Measurements from ENCODE around the gene IL1RAPL1. TPM values are rescaled to one million over a fixed set of nuclear protein-coding genes. Genes with fewer than 3 reads are reported as not detected.
A peak's percentile ranks its signal among the peaks of the same experiment; 100 is the strongest.

The IL1RAPL1 gene
- total RNA-seq, 2 donors from 2014 or later, result 1.2 to 3.0 TPM

- no peak overlapping the region for H3K4me3 ChIP-seq
These were observed 72.0 kb downstream of the IL1RAPL1 start for GRCh38 chrX:28659269-28659668.

GRCh38 chrX:28665778-28666177, 78.5 kb downstream of the IL1RAPL1 start:
- no peak for DNase-seq (ENCODE audit: low spot score)
- H3K4me3 ChIP-seq, result no peak overlapping the region
- H3K27me3 ChIP-seq, result no peaks in the 10 kb centered on the region
- H3K27ac ChIP-seq, result no peak overlapping the region
- no peaks in the 10 kb centered on the region for H3K4me1 ChIP-seq
- H3K36me3 ChIP-seq, result no peaks in the 10 kb centered on the region
- no peaks in the 10 kb centered on the region for H3K9me3 ChIP-seq
- TF ChIP-seq CTCF (IDR thresholded peaks at IDR 0.05), result no peak

More at GRCh38 chrX:28659269-28659668, 72.0 kb downstream of the IL1RAPL1 start:
- Histone ChIP-seq H3K36me3 (no peaks in the 10 kb centered on the region), H3K27me3 (no peaks in the 10 kb centered on the region), H3K27ac (no peak overlapping the region), H3K9me3 (no peaks in the 10 kb centered on the region), H3K4me1 (no peaks in the 10 kb centered on the region)
- peak in 1 of 2 donors; percentile 32 for TF ChIP-seq CTCF (IDR thresholded peaks at IDR 0.05)
- DNase-seq (ENCODE audit: low spot score), result no peak

- Histone ChIP-seq H3K9me3 (no peaks in the 10 kb centered on the region), H3K4me3 (no peak overlapping the region), H3K27me3 (no peaks in the 10 kb centered on the region), H3K36me3 (no peaks in the 10 kb centered on the region), H3K27ac (no peak overlapping the region), H3K4me1 (no peaks in the 10 kb centered on the region)
- no peak for DNase-seq (ENCODE audit: low spot score)
- no peak for TF ChIP-seq CTCF (IDR thresholded peaks at IDR 0.05)
These were observed 81.1 kb downstream of the IL1RAPL1 start for GRCh38 chrX:28668303-28668702.

- no peak overlapping the region for H3K27ac ChIP-seq
- no peaks in the 10 kb centered on the region for H3K9me3 ChIP-seq
- no peaks in the 10 kb centered on the region for H3K4me1 ChIP-seq
- DNase-seq (ENCODE audit: low spot score), result no peak
- H3K36me3 ChIP-seq, result no peaks in the 10 kb centered on the region
- no peaks in the 10 kb centered on the region for H3K27me3 ChIP-seq
- TF ChIP-seq CTCF (IDR thresholded peaks at IDR 0.05), result no peak
- H3K4me3 ChIP-seq, result no peak overlapping the region
These were observed 81.7 kb downstream of the IL1RAPL1 start for GRCh38 chrX:28668957-28669356.

GRCh38 chrX:28670074-28670473, 82.8 kb downstream of the IL1RAPL1 start:
- no peak for DNase-seq (ENCODE audit: low spot score)

More at GRCh38 chrX:28670074-28670473, 82.8 kb downstream of the IL1RAPL1 start:
- H3K27ac ChIP-seq, result no peak overlapping the region
- no peaks in the 10 kb centered on the region for H3K9me3 ChIP-seq
- H3K4me1 ChIP-seq, result no peaks in the 10 kb centered on the region
- H3K4me3 ChIP-seq, result no peak overlapping the region
- TF ChIP-seq CTCF (IDR thresholded peaks at IDR 0.05), result no peak
- H3K36me3 ChIP-seq, result no peaks in the 10 kb centered on the region
- H3K27me3 ChIP-seq, result no peaks in the 10 kb centered on the region
